ENCODE measurements around the gene BRINP1.

The BRINP1 gene

GRCh38 chr9:119283078-119283794, 86.0 kb downstream of the BRINP1 start:
- in situ Hi-C loops (cut with MboI; ENCODE audit: low sequenced_read_pairs), result no loop called here

DNA sequence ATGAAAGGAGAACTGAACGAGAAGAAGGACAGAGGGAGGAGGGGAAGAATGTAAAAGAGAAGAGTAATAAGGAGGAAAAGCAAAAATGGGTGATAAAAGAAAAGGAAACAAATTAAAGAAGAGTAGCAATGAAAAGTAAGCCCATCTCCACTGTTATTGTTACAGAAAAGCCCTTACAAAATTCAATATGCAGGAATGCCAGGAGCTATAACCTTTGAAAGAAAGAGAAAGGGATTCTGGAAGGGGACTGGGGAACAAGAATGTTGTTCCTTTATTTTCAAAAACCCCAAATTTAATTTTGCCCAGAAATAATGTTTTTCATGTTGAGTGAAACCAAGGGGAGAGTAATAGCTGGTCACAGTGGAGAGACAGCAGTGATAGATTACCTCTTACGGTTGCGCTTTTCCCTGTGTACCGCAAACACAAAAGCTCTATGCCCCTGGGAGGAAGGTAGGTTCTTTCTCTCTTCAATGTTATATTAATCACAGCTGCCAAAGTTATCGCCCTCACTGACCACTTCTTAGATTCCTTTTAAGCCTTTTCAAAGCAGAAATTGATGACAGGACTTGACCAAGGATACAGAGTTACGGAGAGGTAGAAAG, 86.7 kb downstream of the BRINP1 start:
- in situ Hi-C loops (cut with MboI; ENCODE audit: low sequenced_read_pairs), result no loop called here

DNA sequence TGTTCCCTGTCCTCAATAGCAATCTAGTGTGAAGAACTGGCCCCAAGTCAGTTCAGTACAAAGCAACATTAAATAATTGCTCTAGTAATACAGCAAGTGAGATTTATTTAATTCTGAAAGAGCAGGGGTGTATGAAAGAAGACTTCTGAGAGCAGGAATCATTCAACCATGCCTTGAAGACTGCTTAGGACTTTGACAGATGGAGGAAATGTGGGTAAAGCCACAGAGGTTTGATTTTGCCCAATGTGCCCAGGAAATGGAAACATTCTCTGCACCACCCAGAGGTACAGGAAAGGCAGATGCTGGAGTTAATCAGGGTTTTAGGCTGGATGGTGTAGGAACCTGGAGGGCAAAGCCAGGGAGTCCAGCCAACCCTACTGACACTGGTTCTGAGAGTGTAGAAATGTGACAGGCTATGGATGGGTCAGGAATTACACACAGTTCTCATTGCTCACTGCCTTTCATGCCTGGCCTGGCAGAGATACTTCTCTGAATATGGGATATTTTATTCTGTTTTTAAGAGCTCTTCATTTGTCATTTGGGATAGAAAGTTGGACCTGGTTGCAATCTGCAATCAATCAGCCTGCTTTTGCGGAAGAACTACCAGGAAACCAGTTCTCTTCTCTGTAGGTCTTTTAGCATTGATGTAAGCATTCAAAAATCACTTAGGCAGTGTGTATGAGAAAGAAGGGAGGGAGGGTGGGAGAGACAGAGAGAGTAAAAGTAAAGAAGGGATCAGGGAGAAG, 88.3 kb downstream of the BRINP1 start:
- in situ Hi-C loops (cut with MboI; ENCODE audit: low sequenced_read_pairs), result no loop called here

DNA sequence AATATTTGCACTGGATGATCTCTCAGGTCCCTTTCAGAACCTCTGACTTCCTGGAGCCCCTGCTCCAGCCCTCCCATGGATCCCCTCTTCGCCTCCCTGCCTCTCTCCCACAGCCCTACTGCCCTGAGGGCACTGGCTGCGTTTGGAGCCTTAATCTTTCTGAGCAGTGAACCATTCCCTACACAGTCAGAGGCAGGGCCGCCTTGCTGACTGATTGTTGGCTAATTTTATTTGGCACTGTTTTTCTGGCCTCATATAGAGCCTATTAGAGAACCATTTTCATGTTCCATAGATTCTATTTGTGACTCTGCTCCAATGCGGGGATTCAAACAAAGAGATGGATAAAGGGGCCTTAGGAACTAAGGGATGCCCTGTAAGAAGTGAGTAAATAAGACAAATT, 91.1 kb downstream of the BRINP1 start:
- in situ Hi-C loops (cut with MboI; ENCODE audit: low sequenced_read_pairs), result no loop called here

GRCh38 chr9:119273984-119274665, 95.1 kb downstream of the BRINP1 start:
- in situ Hi-C loops (cut with MboI; ENCODE audit: low sequenced_read_pairs), result no loop called here

DNA sequence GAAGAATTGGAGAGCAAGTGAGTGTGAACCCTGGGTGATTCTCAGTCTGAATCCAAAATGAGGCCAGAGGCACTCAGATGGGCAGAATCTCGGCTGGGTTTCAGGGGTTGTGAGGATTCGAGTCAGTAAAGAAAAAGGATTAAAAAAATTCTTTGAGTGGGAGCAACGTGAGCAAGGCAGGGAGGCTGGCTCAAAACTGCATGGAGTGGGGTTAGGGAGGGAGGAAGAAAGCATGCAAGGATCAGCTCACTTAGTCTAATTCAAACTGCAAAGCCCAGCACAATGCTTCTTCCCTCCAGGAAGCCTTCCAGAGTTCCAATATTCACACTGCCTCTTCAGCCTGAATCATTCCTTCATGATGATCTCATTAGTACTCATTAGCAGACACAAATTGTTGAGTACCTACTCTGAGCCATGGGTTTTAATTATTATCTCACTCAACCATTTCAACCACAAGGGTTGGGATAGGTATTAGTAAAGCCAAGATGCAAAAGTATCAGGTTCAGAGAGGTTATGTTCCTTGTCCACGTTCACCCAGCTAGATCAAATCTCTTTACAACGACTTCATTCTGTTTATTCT, 95.8 kb downstream of the BRINP1 start:
- in situ Hi-C loops (cut with MboI; ENCODE audit: low sequenced_read_pairs), result no loop called here

- in situ Hi-C loops (cut with MboI; ENCODE audit: low sequenced_read_pairs), result no loop called here
Measured at GRCh38 chr9:119272500-119273211, 96.6 kb downstream of the BRINP1 start.

DNA sequence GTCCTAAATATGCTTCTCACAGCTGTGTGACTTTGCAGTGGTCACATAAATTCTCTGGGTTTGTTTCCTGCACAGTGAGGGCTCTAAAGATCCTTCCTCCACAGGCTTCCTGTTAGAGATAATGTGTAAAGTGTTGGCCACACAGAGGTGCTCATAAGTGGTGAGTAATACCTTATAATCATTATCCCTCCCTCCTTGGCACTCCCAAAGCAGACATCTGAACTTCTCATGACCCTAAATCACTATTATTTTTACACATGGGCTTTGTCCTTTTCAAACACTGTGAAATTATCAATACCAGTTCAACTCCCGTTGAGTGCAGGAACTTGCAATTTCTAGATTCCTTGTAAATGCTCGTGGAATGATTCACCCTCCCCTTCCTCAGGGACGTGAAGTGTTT, 100.2 kb downstream of the BRINP1 start:
- in situ Hi-C loops (cut with MboI; ENCODE audit: low sequenced_read_pairs), result no loop called here

DNA sequence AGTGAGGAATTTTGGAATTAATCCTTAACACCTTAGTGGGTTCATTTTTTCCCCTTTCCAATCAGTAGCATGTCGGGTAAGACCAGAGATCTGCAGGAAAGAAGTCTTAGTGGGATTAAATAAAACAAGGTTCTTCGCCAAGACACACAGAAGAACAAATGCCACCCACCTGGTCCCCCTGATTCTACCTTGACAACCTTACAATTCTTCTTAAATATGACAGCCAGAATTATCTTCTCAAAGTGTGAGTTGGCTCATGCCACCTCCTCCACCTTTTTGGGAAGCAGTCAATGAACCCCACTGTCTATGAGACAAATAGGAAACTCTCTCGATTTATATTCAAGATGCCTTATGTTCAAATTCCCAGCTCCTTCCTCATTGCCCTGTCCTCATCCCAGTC, 105.1 kb downstream of the BRINP1 start:
- in situ Hi-C loops (cut with MboI; ENCODE audit: low sequenced_read_pairs), result no loop called here

DNA sequence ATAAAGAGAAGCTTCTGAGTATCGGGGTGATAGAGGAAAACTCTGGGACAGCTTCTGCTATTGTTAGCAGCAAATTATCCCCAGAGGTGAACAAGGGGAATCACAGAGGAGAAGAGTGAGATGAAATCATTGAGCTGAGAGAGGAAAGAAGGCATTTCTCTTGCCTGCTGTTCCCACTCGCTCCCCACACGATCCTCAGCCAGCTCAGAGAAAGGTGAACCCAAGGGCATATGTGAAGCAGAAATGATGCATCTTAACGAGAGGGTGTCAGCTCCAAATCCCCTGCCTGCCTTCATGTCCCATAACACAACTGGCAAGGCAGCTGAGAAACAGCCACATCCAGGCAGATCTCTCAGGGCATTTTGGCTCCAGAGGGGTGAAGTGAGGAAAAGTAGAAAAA, 111.6 kb downstream of the BRINP1 start:
- in situ Hi-C loops (cut with MboI; ENCODE audit: low sequenced_read_pairs), result no loop called here

- in situ Hi-C loops (cut with MboI; ENCODE audit: low sequenced_read_pairs), result no loop called here
Measured at GRCh38 chr9:119255116-119255515, 114.1 kb downstream of the BRINP1 start.

DNA sequence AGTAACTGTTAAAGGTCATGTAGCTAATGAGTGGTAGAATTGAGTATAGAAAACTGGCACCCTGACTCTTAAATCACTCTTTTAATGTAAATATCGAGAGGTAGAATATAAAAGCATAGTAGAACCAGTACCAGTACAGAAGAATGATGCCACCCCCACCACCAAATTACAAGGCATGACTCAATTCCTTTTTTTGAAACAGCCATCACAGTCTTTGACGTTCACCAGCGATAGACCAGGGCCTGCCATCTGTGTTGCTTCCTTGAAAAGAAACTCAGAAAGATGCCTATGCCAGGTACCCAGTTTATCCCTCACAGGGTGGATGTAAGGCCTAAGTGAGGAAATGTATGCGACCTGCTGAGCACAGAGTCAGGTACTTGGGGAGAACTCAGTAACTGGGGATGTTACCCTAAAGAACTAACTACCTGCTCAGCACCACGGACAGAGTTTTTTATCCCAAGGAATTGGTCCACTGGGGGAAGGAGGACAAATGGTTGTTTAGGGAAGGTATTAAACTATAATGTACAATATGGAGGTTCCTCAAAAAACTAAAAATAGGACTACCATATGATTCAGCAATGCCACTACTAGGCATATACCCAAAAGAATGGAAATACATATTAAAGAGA, 116.5 kb downstream of the BRINP1 start:
- in situ Hi-C loops (cut with MboI; ENCODE audit: low sequenced_read_pairs), result no loop called here

GRCh38 chr9:119251936-119252335, 117.3 kb downstream of the BRINP1 start:
- in situ Hi-C loops (cut with MboI; ENCODE audit: low sequenced_read_pairs), result no loop called here

DNA sequence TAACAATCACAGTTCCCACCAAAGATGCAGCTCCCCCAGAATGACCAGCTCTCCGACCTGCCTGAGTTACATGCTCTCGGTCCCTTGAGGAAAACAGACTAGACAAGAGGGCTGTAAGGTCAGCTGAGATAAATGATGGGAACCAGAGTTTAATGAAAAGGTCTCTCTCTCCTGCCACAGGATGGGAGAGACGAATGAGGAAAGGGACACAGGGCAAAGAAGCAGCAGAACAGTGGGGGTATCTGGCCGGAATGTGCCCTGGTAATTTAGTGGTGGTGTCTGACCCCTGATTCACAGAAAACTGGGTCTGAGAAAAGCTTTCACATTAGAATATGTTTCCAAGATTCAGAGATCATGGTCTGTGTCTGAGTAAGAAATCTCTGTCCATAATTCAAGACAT, 118.5 kb downstream of the BRINP1 start:
- in situ Hi-C loops (cut with MboI; ENCODE audit: low sequenced_read_pairs), result no loop called here

DNA sequence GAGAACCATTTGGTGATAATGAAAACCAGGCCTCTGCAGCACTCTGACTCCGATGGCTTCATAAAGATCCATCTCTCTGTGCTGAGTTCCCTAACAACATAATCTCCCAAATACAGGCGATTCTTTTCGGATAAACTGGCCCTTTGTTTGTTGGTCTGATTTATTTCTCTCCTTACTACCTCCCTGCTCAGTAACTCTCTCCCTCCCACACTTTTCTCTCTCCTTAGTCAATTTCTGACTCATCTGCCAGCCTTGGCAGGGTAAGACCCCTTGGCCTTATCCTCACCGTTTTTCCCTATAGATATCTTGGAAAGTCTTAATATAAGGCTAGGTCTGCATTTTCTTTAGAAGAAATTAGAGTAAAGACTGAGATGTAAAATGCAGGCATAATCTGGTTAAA, 128.7 kb downstream of the BRINP1 start:
- in situ Hi-C loops (cut with MboI; ENCODE audit: low sequenced_read_pairs), result no loop called here

DNA sequence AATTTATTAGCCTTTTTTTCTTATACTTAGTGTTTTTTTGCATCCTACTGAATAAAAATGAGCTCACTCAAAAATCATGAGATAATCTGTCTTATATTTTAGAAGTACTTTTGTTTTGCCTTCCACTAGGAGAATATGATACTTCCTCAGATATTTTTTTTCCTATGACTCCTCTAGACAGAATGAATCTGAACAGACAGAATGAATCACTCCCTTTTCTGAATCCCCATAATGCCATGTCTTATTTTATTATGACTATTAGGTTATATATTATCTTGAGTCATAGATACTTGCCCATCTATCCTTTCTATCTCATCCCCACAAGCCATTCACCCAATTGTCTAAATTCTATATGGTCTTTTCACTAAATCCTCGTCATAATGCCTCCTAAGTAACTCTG, 134.6 kb downstream of the BRINP1 start:
- in situ Hi-C loops (cut with MboI; ENCODE audit: low sequenced_read_pairs), result no loop called here

- in situ Hi-C loops (cut with MboI; ENCODE audit: low sequenced_read_pairs), result no loop called here
Measured at GRCh38 chr9:119227422-119227821, 141.8 kb downstream of the BRINP1 start.

- in situ Hi-C loops (cut with MboI; ENCODE audit: low sequenced_read_pairs), result no loop called here
Measured at GRCh38 chr9:119224431-119224830, 144.8 kb downstream of the BRINP1 start.

DNA sequence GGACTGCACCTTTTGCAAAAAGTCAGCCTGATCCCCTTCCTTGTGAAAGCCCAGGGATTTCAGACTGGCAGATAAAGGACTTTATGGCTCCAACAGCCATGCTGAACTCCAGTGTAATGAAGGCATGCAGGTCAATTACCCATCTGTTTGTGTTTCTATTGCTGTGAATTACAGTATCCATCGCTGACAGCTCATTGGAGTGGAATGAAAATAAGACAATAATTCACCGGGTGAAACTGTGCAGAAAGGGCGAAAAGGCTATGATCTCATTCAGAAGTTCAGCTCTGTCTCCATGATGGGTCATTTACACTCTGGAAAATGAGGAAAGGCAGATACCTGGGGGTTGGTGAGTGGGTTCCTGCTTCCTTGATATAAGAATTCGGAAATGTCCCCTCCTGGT, 148.0 kb downstream of the BRINP1 start:
- in situ Hi-C loops (cut with MboI; ENCODE audit: low sequenced_read_pairs), result no loop called here

GRCh38 chr9:119218293-119218692, 150.9 kb downstream of the BRINP1 start:
- in situ Hi-C loops (cut with MboI; ENCODE audit: low sequenced_read_pairs), result no loop called here

Data from HL-60/S4 (cell line).